GM19372 (cell line): ENCODE data around the gene EXO5.
A peak's percentile ranks its signal among the peaks of the same experiment; 100 is the strongest.
"Not testable (repeated sequence)": the region's sequence is repeated elsewhere in the genome, so short reads cannot be mapped to it uniquely, and the experiment has no call there.

ENCODE experiments used
- ATAC-seq: cut with Tn5 transposase; IDR thresholded peaks from one replicate; pipeline ENCODE4 v1.9.1; 2021; ENCODE audit warnings: mild to moderate bottlenecking, low read depth, moderate library complexity; ENCODE audit not compliant: unreplicated experiment

The EXO5 gene, protein sequence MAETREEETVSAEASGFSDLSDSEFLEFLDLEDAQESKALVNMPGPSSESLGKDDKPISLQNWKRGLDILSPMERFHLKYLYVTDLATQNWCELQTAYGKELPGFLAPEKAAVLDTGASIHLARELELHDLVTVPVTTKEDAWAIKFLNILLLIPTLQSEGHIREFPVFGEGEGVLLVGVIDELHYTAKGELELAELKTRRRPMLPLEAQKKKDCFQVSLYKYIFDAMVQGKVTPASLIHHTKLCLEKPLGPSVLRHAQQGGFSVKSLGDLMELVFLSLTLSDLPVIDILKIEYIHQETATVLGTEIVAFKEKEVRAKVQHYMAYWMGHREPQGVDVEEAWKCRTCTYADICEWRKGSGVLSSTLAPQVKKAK

DNA sequence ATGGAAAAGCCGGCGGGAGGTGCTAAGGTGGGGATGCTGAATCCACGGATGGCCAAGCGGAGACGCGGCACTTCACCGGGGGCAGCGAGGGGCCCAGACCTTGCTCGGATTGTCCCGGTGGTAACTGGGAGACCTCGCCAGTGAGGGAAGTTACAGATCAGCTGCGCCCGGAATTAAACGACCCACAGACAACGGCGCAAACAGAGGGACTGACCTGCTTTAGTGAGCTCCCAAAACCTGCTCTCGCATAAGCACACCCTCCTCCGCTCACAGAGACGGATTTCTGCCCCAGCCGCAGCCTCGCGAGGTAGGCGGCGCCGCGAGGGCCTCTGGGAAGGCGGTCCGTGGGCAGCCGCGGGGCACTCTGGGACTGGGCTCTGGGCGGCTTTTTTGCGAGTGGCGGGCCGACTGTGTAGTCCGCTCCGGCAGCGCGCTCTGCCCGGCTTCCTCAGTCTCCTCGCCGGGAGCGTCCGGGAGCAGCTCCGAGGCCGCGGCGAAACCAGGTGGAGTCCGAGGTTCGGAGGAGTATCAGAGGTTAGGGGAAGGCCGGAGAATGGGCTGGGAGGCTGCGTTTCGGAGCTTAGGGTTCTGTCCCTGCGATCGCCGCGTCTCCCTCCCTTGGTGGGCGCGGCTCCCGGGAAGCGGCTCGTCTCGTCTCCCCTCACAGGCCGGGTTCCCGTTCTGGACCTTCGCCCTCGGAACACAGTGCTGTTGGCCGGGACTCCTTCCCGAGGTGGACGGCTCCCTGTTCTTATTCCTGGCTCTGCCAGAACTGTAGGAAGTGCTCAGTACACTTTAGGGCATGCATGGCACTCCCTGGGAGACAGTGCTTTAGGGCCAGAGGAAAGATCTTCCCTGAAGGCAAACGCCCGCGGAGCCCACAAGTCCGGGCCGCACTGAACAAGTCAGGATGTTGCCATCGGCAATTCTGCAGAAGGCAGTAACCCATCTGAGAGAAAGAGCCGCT lies at the start of gene EXO5:
Gene EXO5 (plus strand): TSS at position 393 of the 967 bp plus-strand sequence. CDS start 5,778 bp downstream, outside the sequence.
- no peak for ATAC-seq

DNA sequence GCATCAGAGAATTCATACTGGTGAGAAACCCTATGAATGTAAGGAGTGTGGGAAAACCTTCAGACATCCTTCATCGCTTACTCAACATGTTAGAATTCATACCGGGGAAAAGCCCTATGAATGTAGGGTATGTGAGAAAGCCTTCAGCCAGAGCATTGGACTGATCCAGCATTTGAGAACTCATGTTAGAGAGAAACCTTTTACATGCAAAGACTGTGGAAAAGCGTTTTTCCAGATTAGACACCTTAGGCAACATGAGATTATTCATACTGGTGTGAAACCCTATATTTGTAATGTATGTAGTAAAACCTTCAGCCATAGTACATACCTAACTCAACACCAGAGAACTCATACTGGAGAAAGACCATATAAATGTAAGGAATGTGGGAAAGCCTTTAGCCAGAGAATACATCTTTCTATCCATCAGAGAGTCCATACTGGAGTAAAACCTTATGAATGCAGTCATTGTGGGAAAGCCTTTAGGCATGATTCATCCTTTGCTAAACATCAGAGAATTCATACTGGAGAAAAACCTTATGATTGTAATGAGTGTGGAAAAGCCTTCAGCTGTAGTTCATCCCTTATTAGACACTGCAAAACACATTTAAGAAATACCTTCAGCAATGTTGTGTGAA lies 45.5 kb upstream of the EXO5 start:
- no peak for ATAC-seq

DNA sequence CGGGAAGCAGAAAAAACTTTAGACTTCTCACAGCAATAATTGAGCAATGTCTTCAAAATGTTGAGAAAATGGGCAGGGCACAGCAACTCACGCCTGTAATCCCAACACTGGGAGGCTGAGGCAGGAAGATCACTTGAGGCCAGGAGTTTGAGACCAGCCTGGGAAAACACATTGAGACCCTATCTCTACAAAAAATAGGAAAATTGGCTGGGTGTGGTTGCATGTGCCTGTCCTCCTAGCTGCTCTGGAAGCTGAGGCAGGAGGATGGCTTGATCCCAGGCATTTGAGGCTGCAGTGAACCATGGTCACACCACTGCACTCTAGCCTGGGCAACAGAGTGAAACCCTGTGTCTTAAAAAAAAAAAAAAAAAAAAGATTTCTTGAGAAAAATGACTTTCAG lies 39.2 kb upstream of the EXO5 start:
- ATAC-seq: no peak

DNA sequence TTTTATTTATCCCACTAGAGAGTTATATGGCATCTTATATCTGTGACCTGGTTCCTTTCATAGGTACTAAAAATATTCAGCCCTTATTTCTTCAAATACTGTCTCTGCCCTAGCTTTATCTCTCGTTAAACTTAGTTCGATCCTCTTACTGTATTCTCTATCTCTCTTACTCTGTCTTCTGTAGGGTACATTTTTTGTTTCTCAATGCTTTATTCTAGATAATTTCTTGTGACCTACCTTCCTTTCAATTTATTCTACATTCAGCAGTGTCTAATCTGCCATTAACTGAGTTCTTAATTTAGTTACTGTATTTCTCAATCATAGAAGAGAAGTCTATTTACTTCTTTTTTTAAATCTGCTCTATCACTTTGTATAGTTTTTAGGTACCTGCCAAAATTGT lies 33.3 kb upstream of the EXO5 start:
- no peak for ATAC-seq

DNA sequence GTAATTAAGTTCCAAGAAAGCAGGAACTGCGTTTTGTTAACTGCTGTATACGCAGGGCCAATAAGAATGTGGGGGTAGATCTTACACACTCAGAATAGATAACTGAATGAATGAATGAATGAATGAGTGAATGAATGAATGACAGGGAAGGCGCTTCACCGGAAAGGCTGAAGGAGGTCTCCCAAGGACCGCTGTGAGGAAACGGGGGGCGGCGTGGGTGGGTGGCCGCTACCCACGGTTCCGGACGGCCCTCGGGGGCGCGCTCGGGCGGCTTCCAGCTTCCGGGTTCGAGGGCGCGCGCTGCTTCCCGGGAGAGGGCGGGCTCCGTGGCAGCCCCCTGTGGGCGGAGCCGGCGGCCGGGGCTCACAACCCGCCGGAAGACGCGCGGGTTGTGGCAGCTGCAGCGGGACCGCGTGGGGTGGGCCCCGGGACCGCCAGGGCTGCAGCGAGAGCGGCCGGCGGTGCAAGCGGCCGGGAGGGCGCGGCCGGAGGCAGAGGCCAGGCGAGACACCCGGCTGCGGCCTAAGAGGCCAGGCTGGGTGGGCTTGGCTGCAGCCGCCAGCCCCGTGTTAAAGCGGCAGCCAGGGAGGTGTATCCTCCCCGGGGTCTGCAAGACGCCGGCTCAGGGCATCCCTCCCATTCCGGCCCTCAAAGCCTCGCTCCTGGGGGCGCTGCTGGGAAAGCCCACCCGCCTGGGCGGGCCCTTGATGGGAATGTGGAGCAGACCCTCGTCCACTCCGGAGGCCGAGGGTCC lies 31.5 kb upstream of the EXO5 start, which contains the start of gene ZFP69:
Gene ZFP69 (plus strand): TSS at position 367 of the 754 bp plus-strand sequence. CDS start 2,072 bp downstream, outside the sequence.
- no peak for ATAC-seq

DNA sequence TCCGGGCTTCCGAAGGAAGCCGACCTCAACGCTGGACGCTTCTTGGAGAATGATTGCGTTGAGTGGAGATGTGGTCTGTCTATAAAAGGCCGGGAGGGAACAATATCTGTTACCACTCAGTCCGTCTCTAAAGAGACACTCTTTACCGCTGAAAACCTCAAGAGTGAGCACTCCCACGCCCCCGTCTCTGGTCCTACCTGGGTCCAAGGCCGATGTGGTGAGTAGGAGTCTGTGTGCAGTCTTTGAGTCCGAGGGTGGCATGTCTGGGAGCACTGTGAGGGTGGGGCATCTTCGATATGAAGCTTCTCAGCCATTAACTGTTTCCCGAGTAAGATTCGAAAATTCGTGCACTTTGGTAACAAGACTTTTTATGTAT lies 30.9 kb upstream of the EXO5 start:
- ATAC-seq: no peak

DNA sequence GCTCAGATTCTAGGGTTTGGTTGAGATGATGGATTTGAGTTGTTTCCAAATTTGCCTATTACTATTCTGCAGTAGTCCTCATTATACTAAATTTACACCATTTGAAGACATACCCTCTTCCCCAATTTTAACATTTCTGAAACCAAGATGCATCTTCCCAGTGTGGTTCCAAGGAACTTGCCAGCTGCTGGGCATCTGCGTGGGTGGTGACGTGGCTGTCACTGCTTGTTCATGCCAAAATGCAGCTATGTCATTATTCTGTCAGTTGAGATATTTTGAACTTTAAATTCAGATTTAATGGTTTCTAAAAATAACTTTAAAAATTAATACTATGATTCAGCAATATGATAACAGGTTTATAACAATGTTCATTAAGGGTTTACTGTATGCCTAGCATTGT lies 30.3 kb upstream of the EXO5 start:
- no peak for ATAC-seq

DNA sequence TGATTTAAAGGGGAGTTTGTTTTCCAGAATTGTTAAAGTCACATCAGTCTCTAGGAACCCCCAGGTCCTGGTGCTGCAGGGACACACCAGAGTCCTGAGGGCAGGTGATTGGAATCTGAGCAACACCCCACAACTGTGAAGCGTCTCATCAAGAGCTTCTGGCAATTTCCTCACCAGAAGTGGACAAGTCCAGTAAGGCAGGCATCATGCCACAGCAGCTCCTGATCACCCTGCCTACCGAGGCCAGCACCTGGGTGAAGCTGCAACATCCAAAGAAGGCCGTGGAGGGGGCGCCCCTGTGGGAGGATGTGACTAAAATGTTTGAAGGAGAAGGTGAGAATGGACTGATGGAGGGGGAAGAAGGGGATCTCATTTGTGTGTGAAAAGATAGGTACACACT lies 29.4 kb upstream of the EXO5 start:
- no peak for ATAC-seq

DNA sequence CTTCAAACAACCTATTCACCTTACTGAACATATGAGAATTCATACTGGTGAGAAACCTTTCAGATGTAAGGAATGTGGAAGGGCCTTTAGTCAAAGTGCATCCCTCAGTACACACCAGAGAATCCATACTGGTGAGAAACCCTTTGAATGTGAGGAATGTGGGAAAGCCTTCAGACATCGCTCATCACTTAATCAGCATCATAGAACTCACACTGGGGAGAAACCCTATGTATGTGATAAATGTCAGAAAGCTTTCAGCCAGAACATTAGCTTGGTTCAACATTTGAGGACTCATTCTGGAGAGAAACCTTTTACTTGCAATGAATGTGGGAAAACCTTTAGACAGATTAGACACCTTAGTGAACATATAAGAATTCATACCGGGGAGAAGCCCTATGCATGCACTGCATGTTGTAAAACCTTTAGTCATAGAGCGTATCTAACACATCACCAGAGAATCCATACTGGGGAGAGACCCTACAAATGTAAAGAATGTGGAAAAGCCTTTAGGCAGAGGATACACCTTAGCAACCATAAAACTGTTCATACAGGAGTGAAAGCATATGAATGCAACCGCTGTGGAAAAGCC lies 13.2 kb upstream of the EXO5 start:
- ATAC-seq: no peak

DNA sequence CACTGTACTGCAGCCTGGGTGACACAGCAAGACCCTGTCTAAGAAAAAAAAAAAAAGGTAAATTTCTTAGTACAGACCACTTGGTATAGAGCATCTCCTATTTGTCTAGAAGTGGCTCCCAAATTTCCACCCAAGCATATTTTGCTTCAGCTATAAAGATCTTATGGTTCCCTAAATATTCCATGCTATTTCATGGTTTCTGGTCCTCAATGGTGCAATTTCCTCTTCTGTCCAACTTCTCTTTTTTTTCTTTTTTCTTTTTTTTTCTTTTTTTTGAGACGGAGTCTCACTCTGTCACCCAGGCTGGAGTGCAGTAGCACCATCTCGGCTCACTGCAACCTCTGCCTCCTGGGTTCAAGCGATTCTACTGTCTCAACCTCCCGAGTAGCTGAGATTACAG lies 5.9 kb upstream of the EXO5 start:
- not testable (repeated sequence) for ATAC-seq

DNA sequence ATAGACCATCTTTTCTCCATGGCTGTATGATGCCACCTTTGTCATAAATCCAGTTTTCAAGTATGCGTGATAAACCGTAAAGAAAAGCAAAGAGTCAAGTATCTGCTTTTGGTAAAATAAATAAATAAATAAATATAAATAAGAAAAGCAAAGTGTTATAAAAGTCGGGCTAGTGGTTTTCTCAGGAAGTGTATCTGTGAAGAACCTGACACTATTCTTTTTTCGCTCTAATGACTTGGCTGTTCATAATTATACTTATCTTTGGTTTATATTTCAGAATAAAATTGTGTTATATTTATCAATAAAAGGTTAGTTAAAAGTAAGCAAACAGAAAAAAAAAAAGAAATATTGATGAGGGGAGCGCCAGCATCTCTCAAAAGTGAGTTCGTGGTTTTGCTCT lies 594 bp upstream of the EXO5 start:
- no peak for ATAC-seq

DNA sequence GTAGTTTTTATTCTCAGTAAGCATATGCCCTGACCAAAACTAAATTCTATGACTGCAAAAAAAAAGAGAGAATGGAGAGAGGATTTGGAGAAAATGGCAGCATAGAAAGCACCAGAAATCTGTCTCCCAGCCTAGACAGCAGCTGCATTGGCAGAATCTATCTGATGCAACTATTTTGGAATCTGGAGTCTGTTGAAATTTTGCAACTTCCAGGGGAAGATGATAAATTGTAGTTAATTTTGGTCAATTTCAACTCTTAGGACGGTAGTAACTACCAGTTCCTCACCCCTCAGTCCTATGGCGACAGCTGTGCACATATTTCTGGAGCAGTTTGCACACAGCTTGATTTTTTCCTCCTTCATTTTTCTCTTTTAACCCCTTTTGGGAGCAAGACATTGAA lies 10.9 kb downstream of the EXO5 start:
- ATAC-seq: no peak

DNA sequence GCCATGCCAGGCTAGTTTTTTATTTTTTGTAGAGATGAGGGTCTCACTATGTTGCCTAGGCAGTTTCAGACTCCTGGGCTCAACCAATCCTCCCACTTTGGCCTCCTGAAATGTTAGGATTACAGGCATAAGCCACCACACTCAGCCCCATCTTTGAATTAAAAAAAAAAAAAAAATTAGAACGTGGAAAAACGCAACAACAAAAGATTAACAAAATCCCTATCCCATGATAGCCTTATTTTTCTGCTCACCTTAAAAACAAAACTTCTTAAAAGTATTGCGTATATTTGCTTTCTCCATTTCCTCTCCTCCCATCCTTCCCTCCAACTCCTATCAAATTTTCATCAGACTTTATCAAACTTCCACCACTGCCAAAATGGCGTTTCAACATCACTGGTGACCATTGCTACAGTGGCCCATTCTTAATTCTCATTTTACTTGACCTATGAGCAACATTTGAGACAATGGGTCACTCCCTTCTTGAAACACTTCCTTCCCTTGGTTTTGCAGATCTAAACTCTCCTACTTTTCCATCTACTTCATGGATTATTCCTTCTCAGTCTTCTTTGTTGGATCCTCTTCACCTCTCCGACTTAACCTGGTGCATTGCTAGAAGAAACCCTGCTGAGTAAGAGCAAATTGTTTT lies 22.3 kb downstream of the EXO5 start:
- ATAC-seq: no peak

DNA sequence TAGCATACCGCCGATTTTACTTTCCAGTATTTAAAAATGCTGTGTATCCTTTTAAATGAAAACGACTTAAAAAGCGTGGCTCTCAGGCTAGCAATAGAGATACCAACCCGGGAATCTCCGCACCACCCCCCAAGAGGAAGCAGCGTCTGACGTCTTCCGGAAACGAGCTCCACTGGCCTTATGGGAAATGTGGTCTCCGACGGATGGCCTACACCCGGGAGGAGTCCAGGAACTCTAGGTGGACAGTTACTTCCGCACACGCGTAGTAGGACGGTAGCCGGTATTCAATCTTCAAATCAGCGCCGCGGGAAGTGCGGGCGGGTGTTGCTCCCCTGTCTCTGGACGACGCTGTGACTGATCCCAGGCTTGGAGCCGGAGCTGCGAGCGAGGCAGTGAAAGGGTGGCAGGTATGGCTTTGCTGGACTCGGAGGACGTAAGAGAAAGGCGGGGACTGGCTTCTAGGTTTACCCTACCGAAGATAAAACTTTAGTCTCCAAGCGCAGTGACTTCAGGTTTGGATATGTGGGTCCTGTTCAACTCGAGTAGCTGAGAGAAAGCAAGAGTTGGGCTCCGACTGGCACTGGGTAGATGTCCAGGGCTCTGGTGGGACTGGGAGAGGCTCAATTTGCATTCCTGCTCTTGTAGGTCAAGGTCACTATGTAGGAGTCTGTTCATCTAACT lies 23.0 kb downstream of the EXO5 start, which contains the start of gene ZNF684:
Gene ZNF684 (plus strand): TSS at position 257 of the 681 bp plus-strand sequence. CDS start 1,530 bp downstream, outside the sequence.
- peak; percentile 94 for ATAC-seq

DNA sequence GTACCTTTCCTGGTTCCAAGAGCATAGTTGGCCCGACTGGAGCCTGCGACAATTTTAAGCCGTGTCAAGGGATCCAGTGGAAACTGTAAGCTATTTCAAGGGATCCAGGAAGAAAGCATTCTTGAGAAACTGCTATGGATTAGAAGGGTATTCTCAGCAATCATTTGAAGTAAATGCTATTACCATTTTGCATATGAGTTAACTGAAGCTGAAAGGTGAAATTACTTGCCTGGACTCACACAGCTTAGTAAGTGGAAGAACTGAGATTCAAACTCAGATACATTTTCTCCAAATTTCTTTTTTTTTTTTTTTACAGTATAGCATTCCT lies 23.5 kb downstream of the EXO5 start:
- ATAC-seq: no peak

DNA sequence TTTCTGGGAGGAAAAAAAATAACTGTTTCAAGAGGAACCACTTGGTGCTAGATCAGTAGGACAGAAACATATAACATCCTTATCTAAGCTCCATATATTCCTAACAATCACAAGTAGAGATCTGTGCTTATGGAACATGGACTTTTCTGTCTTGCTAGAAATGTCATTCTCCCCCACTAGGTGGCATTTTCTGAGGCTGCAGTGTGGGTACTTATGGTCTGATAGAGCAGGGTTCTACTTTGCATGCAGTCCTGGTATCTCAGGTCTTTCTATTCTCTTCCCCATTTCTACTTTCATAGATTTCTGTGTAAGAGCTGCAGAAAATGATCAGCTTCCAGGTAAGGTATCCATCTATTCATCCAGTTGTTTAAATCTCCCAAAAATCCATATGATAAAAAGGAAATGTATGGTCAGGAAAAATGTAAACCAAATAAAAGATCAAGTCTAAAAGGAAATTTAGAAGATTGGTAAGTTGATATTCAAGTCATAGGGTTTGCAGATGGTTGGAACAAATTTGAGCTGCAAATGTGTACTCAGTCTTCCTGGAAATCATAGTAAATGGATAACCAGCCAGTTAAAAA lies 24.4 kb downstream of the EXO5 start:
- ATAC-seq: no peak

DNA sequence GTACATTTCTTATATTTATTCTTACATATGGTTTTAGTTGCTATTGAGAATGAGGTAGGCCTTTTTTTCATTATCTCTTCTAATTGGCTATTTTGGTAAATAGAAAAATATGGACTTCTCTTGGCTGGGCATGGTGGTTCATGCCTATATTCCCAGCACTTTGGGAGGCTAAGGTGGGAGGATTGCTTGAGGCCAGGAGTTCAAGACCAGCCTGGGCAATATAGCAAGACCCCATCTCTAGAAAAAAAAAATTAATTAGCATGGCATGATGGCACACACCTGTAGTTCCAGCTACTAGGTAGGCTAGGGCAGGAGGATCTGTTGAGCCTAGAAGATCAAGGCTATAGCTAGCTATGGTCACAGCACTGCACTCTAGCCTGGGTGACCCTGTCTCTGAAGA lies 26.0 kb downstream of the EXO5 start:
- no peak for ATAC-seq

DNA sequence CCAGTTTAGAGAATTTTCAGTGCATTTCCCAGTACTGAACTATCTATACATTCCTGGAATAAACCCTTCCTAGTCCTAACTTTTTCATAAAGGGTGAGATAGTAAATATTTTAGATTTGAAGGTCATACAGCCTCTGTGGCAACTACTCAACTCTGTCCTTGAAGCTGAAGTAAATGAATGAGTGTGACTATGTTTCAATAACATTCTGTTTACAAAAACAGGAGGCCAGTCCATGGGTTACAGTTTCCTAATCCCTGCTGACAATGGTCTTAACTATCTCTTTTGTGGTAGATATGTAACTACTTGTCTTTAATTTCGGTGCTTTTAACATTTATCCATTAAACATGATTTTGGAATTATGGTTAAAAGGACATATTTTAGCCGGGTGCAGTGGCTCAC lies 27.2 kb downstream of the EXO5 start:
- ATAC-seq: no peak
